ENCODE measurements around the gene EIF2B1.

Gene EIF2B1

GRCh38 chr12:123633379-123634141 is at the start of gene EIF2B1, which contains the start of gene GTF2H3:
Gene EIF2B1, minus strand, starts transcription at chr12:123633686. Its CDS starts 129 bp downstream, at chr12:123633557.
Gene GTF2H3, plus strand, starts transcription at chr12:123633829. Its CDS starts 31 bp downstream, at chr12:123633860.
- peak; percentile 94 for DNase-seq

- DNase-seq = no peak
Observed at GRCh38 chr12:123681605-123682004, 48.1 kb upstream of the EIF2B1 start.

- DNase-seq = no peak
Observed at GRCh38 chr12:123678981-123679380, 45.5 kb upstream of the EIF2B1 start.

- no peak for DNase-seq
Observed at GRCh38 chr12:123676616-123677320, 43.3 kb upstream of the EIF2B1 start.

- no peak for DNase-seq
Observed at GRCh38 chr12:123675436-123675835, 42.0 kb upstream of the EIF2B1 start.

GRCh38 chr12:123671876-123672275 is 38.4 kb upstream of the EIF2B1 start:
- DNase-seq = no peak

GRCh38 chr12:123670882-123671728 is 37.6 kb upstream of the EIF2B1 start, which contains the start of gene TCTN2:
Gene TCTN2, plus strand, starts transcription at chr12:123671113. Its CDS starts 128 bp downstream, at chr12:123671241.
- peak; percentile 93 to 94 for DNase-seq

- no peak for DNase-seq
Observed at GRCh38 chr12:123667771-123668170, 34.3 kb upstream of the EIF2B1 start.

- DNase-seq = no peak
Observed at GRCh38 chr12:123659996-123660727, 26.7 kb upstream of the EIF2B1 start.

GRCh38 chr12:123657211-123657610 is 23.7 kb upstream of the EIF2B1 start:
- no peak for DNase-seq

- no peak for DNase-seq
Observed at GRCh38 chr12:123656392-123656791, 22.9 kb upstream of the EIF2B1 start.

- no peak for DNase-seq
Observed at GRCh38 chr12:123655420-123655819, 21.9 kb upstream of the EIF2B1 start.

- DNase-seq = no peak
Observed at GRCh38 chr12:123654129-123654701, 20.7 kb upstream of the EIF2B1 start.

- no peak for DNase-seq
Observed at GRCh38 chr12:123648401-123648800, 14.9 kb upstream of the EIF2B1 start.

GRCh38 chr12:123645878-123646277 is 12.4 kb upstream of the EIF2B1 start:
- DNase-seq = no peak

- no peak for DNase-seq
Observed at GRCh38 chr12:123645380-123645779, 11.9 kb upstream of the EIF2B1 start.

GRCh38 chr12:123643911-123644310 is 10.4 kb upstream of the EIF2B1 start:
- DNase-seq = no peak

GRCh38 chr12:123634142-123634561 is 666 bp upstream of the EIF2B1 start:
- DNase-seq = no peak

GRCh38 chr12:123621619-123622530 is 11.6 kb downstream of the EIF2B1 start:
- DNase-seq = no peak

- no peak for DNase-seq
Observed at GRCh38 chr12:123621101-123621500, 12.4 kb downstream of the EIF2B1 start.

GRCh38 chr12:123617580-123617979 is 15.9 kb downstream of the EIF2B1 start:
- no peak for DNase-seq
